SH-SY5Y (cell line): ENCODE results near the gene UQCC2.

Experiments used
- GATA2 ChIP-seq: IDR thresholded peaks from 2 replicates; pipeline ENCODE4 v1.6.1; 2011; ENCODE audit warnings: mild to moderate bottlenecking, low read depth, low read length
- GATA3 ChIP-seq: IDR thresholded peaks from 2 replicates; pipeline ENCODE4 v1.6.1; 2011; ENCODE audit warnings: low read depth, mild to moderate bottlenecking, low read length, moderate library complexity

DNA sequence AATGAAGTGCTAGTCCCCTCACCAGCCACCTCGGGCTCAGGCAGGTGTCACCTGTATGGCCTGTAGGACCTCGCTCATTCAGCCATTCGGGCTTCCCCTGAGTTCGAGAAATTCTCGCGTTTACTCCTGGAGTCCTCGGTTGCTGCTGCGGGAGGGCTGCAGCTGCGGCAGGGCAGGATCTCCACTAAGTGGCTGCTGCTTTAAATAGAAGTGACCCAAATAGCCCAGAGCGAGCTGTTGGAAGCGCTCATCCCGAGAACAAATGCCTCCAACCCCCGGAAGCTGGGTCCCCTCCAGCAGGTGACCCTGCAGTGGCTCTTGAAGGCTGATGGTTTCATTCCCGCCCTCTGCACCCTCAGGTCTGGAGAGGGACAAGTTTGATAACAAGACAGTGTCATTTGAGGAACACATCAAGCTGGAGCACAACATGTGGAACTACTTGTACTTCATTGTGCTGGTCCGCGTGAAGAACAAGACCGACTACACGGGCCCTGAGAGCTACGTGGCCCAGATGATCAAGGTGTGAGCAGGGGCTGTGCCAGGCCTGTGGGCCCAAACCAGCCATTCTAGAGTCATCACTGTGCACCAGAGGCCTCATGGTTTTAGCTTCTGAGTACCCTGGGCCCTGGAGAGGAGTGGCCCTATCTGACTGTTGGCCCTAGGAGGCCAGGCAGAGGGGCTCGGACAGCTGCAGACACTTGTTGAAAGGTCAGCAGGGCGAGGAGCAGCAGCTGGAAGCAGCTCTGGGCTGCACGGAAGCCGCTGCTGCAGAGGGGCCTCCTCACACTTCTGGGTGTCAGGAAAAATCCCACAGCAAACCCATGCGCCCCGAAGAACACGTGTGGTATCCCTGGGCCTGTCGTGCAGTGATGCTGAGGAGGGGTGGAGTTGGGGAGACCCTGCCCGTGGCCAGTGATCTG, 18.1 kb downstream of the UQCC2 start:
- TF ChIP-seq GATA2 (no peak), GATA3 (no peak)
